ENCODE data around the gene OGDH.

OGDH gene

DNA sequence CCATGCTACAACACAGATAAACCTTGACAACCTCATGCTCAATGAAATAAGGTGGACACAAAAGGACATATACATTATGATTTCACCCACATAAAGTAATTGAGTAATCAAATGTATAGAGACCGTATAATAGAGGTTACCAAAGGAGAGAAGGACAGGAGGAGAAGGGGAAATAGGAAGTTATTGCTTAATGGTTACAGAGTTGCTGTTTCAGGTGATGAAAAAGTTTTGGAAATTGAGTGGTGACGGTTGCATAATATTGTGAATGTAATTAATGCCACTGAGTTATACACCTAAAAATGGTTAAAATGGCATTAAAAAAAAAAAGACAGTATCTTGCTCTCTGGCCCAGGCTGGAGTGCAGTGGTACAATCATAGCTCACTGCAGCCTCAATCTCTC is 1.5 kb upstream of the OGDH start:
- TF ChIP-seq, protein P1, sequence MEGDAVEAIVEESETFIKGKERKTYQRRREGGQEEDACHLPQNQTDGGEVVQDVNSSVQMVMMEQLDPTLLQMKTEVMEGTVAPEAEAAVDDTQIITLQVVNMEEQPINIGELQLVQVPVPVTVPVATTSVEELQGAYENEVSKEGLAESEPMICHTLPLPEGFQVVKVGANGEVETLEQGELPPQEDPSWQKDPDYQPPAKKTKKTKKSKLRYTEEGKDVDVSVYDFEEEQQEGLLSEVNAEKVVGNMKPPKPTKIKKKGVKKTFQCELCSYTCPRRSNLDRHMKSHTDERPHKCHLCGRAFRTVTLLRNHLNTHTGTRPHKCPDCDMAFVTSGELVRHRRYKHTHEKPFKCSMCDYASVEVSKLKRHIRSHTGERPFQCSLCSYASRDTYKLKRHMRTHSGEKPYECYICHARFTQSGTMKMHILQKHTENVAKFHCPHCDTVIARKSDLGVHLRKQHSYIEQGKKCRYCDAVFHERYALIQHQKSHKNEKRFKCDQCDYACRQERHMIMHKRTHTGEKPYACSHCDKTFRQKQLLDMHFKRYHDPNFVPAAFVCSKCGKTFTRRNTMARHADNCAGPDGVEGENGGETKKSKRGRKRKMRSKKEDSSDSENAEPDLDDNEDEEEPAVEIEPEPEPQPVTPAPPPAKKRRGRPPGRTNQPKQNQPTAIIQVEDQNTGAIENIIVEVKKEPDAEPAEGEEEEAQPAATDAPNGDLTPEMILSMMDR (IDR thresholded peaks at IDR 0.05), result no peak

GRCh38 chr7:44607141-44608068 is 978 bp downstream of the OGDH start:
- TF ChIP-seq, protein P1 (IDR thresholded peaks at IDR 0.05), result no peak

GRCh38 chr7:44608916-44609648 is 2.7 kb downstream of the OGDH start:
- TF ChIP-seq, protein P1 (IDR thresholded peaks at IDR 0.05), result no peak

DNA sequence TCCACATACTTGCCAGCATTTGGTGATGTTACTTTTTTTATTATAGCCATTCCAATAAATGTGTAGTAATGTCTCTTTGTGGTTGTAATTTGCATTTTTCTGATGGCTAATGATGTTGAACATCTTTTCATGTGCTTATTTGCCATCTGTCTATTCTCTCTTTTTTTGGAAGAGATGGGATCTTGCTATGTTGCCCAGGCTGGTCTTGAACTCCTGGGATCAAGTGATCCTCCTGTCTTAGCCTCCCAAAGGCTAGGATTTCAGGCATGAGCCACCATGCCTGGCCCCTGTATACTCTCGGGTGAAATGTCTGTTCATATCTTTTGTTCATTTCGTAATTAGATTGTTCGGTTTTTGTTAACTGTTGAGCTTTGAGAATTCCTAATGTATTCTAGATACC is 3.4 kb downstream of the OGDH start:
- TF ChIP-seq, protein P1 (IDR thresholded peaks at IDR 0.05), result no peak

GRCh38 chr7:44615149-44615611 is 8.8 kb downstream of the OGDH start:
- TF ChIP-seq, protein P1 (IDR thresholded peaks at IDR 0.05), result no peak

GRCh38 chr7:44615793-44616192 is 9.4 kb downstream of the OGDH start:
- TF ChIP-seq, protein P1 (IDR thresholded peaks at IDR 0.05), result no peak

DNA sequence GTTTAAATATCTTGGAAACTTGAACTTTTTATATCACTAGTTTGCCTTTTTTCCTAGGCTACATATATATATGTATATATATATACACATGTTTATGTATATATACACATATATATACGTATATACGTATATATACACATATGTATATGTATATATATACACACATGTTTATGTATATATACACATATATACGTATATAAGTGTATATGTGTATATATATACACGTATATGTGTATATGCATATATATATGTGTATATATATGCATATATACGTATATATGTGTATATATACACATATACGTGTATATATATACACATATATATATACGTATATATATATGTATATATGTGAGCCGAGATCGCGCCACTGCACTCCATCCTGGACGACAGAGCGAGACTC is 10.1 kb downstream of the OGDH start:
- TF ChIP-seq, protein P1 (IDR thresholded peaks at IDR 0.05), result no peak
